D721Med (cell line): ENCODE measurements around the gene DIAPH2.

Source experiments
- DNase-seq: peaks from one replicate; pipeline ENCODE4 v3.0.0; 2011; ENCODE audit warnings: low spot score; ENCODE audit not compliant: insufficient read length
- FAIRE-seq: peaks from 2 replicates; lab custom pipeline; 2011; peaks lifted over from hg19 to GRCh38; lab: Jason Lieb, UNC
- TF ChIP-seq, protein P1 (sequence below): IDR thresholded peaks from 2 replicates; pipeline ENCODE4 v1.5.1; 2012; ENCODE audit warnings: mild to moderate bottlenecking, control low read depth; ENCODE audit not compliant: insufficient read depth; ENCODE audit errors: missing control alignments

DIAPH2 gene

GRCh38 chrX:96687776-96688175, 3.1 kb downstream of the DIAPH2 start:
- FAIRE-seq (no peak), DNase-seq (no peak)
- TF ChIP-seq, protein P1, sequence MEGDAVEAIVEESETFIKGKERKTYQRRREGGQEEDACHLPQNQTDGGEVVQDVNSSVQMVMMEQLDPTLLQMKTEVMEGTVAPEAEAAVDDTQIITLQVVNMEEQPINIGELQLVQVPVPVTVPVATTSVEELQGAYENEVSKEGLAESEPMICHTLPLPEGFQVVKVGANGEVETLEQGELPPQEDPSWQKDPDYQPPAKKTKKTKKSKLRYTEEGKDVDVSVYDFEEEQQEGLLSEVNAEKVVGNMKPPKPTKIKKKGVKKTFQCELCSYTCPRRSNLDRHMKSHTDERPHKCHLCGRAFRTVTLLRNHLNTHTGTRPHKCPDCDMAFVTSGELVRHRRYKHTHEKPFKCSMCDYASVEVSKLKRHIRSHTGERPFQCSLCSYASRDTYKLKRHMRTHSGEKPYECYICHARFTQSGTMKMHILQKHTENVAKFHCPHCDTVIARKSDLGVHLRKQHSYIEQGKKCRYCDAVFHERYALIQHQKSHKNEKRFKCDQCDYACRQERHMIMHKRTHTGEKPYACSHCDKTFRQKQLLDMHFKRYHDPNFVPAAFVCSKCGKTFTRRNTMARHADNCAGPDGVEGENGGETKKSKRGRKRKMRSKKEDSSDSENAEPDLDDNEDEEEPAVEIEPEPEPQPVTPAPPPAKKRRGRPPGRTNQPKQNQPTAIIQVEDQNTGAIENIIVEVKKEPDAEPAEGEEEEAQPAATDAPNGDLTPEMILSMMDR = no peak

DNA sequence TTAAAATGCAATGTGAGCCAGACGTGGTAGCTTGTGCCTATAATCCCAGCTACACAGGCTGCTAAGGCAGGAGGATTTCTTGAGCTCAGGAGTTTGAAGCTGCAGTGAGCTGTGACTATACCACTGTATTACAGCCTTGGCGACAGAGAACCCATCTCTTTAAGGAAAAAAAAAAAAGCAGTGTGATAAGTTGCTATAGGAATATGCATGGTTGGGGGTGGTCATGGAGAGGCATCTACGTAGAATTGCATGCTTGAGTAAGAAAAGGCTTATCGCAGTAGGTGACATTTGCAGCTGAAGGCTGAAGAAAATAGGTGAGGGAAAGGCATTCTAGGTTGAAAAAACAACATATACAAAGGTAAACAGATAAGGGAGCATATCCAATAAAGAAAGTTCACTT, 4.1 kb downstream of the DIAPH2 start:
- TF ChIP-seq, protein P1 = no peak
- DNase-seq (no peak), FAIRE-seq (peak; percentile 87)

DNA sequence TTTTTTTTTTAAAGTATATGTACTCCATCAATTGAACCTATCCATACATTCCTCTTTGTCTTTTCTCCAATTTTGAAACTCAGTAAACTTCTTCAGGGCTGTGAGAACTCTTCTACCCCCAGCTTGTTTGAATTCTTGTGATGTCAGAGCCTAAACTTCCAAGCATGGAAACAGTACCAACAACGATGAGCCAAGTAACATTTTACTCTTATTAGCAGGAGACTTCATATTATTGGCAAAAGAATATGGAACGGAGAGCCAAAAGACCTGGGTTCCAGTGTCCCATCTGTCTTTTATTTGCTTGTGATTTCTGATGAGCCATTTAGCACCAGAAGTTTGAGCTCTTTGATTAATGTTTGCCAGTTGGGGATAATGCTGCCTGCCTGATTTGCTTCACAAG, 5.3 kb downstream of the DIAPH2 start:
- FAIRE-seq = no peak
- no peak for DNase-seq
- TF ChIP-seq, protein P1 = no peak

GRCh38 chrX:96692454-96692853, 7.8 kb downstream of the DIAPH2 start:
- TF ChIP-seq, protein P1 = no peak
- FAIRE-seq (no peak), DNase-seq (no peak)

DNA sequence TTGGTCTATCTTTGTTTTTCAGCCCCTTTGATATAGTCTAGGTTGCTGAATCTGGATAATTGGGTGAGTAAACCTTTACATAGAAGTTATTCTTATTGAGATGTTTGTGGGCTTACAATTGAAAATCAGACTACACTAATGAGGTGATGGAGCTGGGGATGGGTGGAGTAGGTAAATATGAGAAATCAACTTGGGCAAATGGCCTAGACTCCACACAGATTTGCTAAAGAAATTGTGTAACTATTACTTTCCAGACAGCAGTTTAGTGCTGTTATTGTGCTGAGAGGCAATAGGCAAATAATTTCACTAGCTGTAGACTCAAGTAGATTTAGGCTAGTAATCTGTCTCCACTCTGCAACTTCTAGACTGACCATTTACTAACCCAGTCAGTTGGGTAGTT, 8.2 kb downstream of the DIAPH2 start:
- DNase-seq = no peak
- TF ChIP-seq, protein P1 = no peak
- FAIRE-seq = peak; percentile 90

DNA sequence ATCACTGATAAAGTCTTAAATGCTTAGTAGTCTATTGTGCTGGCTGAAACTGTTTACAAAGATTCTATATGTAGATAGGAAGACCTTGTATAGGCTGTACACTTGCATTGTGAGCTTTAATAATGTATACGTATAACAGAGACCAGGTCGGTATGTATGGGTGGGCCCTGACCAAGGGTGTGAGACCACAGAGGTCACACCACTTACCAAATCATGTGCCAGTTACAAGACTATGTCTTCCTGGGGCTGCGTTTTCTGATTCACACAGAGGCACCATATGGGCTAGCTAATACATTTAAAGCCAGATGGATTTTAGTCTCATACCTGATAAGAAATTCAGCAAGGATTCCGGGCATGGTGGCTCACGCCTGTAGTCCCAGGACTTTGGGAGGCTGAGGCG, 8.8 kb downstream of the DIAPH2 start:
- TF ChIP-seq, protein P1 = no peak
- no peak for FAIRE-seq

GRCh38 chrX:96696462-96696861, 11.8 kb downstream of the DIAPH2 start:
- TF ChIP-seq, protein P1 = no peak
- DNase-seq (no peak), FAIRE-seq (no peak)

More for the DNA sequence above, 8.8 kb downstream of the DIAPH2 start:
- no peak for DNase-seq
